ENCODE data around the gene NUDT5. TPM values are rescaled to one million over a fixed set of nuclear protein-coding genes. Genes with fewer than 3 reads are reported as not detected.
"Not testable (repeated sequence)": the region's sequence is repeated elsewhere in the genome, so short reads cannot be mapped to it uniquely, and the experiment has no call there.

NUDT5 gene
- total and polyA plus RNA-seq, 2 of the 8 experiments (the other 6 are each of a cell fraction or from before 2014, with no cell fraction given) = 130 to 134 TPM

DNA sequence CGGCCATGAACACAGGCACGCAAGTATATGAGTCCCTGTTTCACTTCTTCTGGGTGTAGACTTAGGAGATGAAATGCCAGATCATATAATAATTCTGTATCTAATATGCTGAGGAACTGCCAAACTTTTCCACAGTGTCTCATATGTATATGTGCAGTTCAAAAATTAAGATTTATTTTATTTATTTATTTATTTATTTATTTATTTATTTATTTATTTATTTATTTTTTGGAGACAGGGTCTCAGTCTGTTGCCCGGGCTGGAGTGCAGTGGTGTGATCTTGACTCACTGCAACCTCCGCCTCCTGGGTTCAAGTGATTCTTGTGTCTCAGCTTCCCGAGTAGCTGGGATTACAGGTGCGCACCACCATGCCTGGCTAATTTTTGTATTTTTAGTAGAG, 24.2 kb downstream of the NUDT5 start:
- not testable (repeated sequence) for DNase-seq (ENCODE audit: low read depth in 1 of 2, low spot score in 2 of 2); H4K91ac ChIP-seq (replicated peaks; ENCODE audit: insufficient read length, low read length)
- POLR2A ChIA-PET (ENCODE audit: partially characterized antibody) = interaction anchor here (1.4 kb wide), 1 partner anchor 9 kb away, joined by 3 read pairs; no protein-coding TSS in a partner anchor

More for the DNA sequence above, 24.2 kb downstream of the NUDT5 start:
- 97% methylated on average over 6 of the region's 6 CpGs; no CpG with 5 or more reads in 1 of the 2 experiments for WGBS, 2 experiments (ENCODE audit: extremely low coverage in 1 of 2, insufficient coverage in 1 of 2, insufficient read length in 1 of 2, insufficient replicate concordance in 2 of 2, low coverage in 1 of 2, low lambda C conversion rate in 2 of 2, missing lambda C conversion rate in 1 of 2)
- H2BK15ac ChIP-seq (ENCODE audit: low read length); H3K23ac ChIP-seq (ENCODE audit: insufficient read length); CTCF ChIA-PET (ENCODE audit: partially characterized antibody); H2BK5ac ChIP-seq (ENCODE audit: low read depth, low read length); H2BK120ac ChIP-seq (replicated peaks; ENCODE audit: low read depth, low read length); H2BK20ac ChIP-seq (ENCODE audit: low read length); H3K27ac ChIP-seq (ENCODE audit: low read depth, low read length); H3K4me2 ChIP-seq (ENCODE audit: insufficient read depth in 1 of 2, low read depth in 2 of 2, low read length in 2 of 2); H3K23me2 ChIP-seq (ENCODE audit: low read depth, low read length); H3K56ac ChIP-seq (replicated peaks; ENCODE audit: insufficient read length, low read depth, low read length); H3K9me3 ChIP-seq (ENCODE audit: insufficient read depth in 2 of 2, low read depth in 1 of 2, low read length in 1 of 2); H3K79me2 ChIP-seq (ENCODE audit: control insufficient read depth in 1 of 2, insufficient read depth in 2 of 2, low read length in 2 of 2); H3K18ac ChIP-seq (ENCODE audit: extremely low read depth, low read length); FAIRE-seq; H2AFZ ChIP-seq (ENCODE audit: low read length); H3K4ac ChIP-seq (replicated peaks; ENCODE audit: insufficient read length, low read depth, low read length); H4K20me1 ChIP-seq (replicated peaks in 1 of 2; ENCODE audit: control insufficient read depth in 1 of 2, insufficient read depth in 2 of 2, low read length in 2 of 2); H3K79me1 ChIP-seq (ENCODE audit: low read depth, low read length); H4K5ac ChIP-seq (ENCODE audit: insufficient read length, low read depth, low read length); H3K4me1 ChIP-seq (replicated peaks in 1 of 4; ENCODE audit: control insufficient read depth in 3 of 4, insufficient read depth in 4 of 4, low read length in 3 of 4); H3K4me3 ChIP-seq (ENCODE audit: extremely low read depth in 1 of 4, insufficient read depth in 2 of 4, low read depth in 3 of 4, low read length in 4 of 4); H4K8ac ChIP-seq (ENCODE audit: extremely low read depth, insufficient read depth, low read length); H3K14ac ChIP-seq (ENCODE audit: insufficient read length); H3K27me3 ChIP-seq (replicated peaks in 1 of 4; ENCODE audit: control insufficient read depth in 3 of 4, extremely low read depth in 1 of 4, insufficient read depth in 3 of 4, low read length in 3 of 4); H2BK12ac ChIP-seq (ENCODE audit: low read depth, low read length); H3K9ac ChIP-seq (replicated peaks in 1 of 4; ENCODE audit: extremely low read depth in 1 of 4, low read depth in 3 of 4, low read length in 3 of 4); H2AK5ac ChIP-seq (ENCODE audit: low read depth, low read length): not testable (repeated sequence)
- peaks cover 6 to 69% (median 39%) of the 10 kb centered on the region in 4 experiments for H3K36me3 ChIP-seq (ENCODE audit: control insufficient read depth in 2 of 4, insufficient read depth in 4 of 4, low read length in 3 of 4)

All from H1 (cell line).